NB4 (cell line): ENCODE results near the gene SYS1.

ENCODE experiments used
- CTCF ChIP-seq: IDR thresholded peaks from one replicate; pipeline ENCODE4 v1.5.1; 2012; ENCODE audit warnings: low read depth, low read length
- MAX ChIP-seq: IDR thresholded peaks from 2 replicates; pipeline ENCODE4 v1.6.1; 2011; ENCODE audit warnings: low read depth, low read length
- MYC ChIP-seq: IDR thresholded peaks from 2 replicates; pipeline ENCODE4 v1.6.1; 2011; ENCODE audit warnings: low read depth, low read length
- POLR2A ChIP-seq: IDR thresholded peaks from 2 replicates; pipeline ENCODE4 v1.6.1; 2011; ENCODE audit warnings: mild to moderate bottlenecking; ENCODE audit not compliant: insufficient read length; ENCODE audit errors: extremely low read depth

- no peak for TF ChIP-seq CTCF
- no peak for TF ChIP-seq POLR2A
- no peak for TF ChIP-seq MAX
- no peak for TF ChIP-seq MYC
Measured at GRCh38 chr20:45410887-45411286, 47.9 kb downstream of the SYS1 start.
